ENCODE results near the gene SAMD14. TPM values are rescaled to one million over a fixed set of nuclear protein-coding genes. Genes with fewer than 3 reads are reported as not detected.

SAMD14 gene
- total and polyA plus RNA-seq, 11 donors, result 0.44 to 3.9 (median 1.2) TPM

DNA sequence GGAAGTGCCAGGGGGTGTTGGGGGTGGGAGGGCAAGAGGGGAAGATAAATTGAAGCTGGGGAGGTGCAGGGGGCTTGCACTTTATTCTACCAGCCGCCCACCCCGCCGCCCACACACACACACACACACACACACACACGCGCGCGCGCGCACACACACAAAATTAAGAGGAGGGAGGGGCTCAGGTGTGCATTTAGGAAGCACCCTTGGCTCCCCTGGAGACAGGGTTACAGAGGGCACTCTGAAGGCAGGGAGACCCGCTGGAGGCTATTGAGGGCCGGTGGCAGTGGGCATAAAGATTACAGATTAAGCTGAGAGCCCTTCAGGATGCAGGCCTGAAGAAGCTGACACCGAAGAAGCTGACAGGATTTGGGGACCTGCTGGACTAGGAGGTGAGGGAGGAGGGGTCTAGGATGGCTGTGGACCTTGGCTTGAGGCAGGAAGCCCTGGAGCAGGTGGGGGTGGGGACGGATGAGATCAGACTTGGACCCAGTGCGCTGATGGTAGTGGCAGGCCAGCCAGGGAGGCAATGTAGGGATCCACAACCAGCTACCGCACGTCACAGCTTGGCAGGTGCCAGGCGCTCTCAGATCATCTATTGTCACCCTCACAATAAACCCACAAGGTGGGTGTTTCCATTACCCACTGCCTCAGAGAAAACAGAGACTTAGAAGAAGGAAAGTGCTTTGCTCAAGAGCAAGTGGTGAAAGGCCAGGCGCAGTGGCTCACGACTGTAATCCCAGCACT lies 772 bp upstream of the SAMD14 start:
- 53 to 66% (median 60%) methylated on average over 19 of the region's 19 CpGs for WGBS, 4 donors
- peaks cover 0 to 19% (median 14%) of the 10 kb centered on the region in 9 donors for H3K36me3 ChIP-seq
- peaks cover 0 to 20% (median 0%) of the 10 kb centered on the region in 9 donors for H3K27me3 ChIP-seq
- TF ChIP-seq, protein P1, sequence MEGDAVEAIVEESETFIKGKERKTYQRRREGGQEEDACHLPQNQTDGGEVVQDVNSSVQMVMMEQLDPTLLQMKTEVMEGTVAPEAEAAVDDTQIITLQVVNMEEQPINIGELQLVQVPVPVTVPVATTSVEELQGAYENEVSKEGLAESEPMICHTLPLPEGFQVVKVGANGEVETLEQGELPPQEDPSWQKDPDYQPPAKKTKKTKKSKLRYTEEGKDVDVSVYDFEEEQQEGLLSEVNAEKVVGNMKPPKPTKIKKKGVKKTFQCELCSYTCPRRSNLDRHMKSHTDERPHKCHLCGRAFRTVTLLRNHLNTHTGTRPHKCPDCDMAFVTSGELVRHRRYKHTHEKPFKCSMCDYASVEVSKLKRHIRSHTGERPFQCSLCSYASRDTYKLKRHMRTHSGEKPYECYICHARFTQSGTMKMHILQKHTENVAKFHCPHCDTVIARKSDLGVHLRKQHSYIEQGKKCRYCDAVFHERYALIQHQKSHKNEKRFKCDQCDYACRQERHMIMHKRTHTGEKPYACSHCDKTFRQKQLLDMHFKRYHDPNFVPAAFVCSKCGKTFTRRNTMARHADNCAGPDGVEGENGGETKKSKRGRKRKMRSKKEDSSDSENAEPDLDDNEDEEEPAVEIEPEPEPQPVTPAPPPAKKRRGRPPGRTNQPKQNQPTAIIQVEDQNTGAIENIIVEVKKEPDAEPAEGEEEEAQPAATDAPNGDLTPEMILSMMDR (IDR thresholded peaks at IDR 0.05), result no peak
- TF ChIP-seq POLR2A (IDR thresholded peaks at IDR 0.05), result no peak
- H3K27ac ChIP-seq, result peak overlapping the region in 1 of 12 donors; percentile 2
- DNase-seq (no peak), ATAC-seq (peak in 2 of 4 donors; percentile 7 to 21)
- intact Hi-C loops (cut with DNase I), result loop anchor here in 3 of 10 donors (5.0 kb wide), 1 partner anchor 37 kb away; the partner anchor contains the start of gene SGCA (in 3 of the 3)
- H3K4me3 ChIP-seq, result peak overlapping the region in 7 of 12 donors; percentile 47 to 61 (median 53)
- no peaks in the 10 kb centered on the region for H3K9me3 ChIP-seq
- H3K4me1 ChIP-seq, result peaks cover 0 to 58% (median 29%) of the 10 kb centered on the region in 12 donors

DNA sequence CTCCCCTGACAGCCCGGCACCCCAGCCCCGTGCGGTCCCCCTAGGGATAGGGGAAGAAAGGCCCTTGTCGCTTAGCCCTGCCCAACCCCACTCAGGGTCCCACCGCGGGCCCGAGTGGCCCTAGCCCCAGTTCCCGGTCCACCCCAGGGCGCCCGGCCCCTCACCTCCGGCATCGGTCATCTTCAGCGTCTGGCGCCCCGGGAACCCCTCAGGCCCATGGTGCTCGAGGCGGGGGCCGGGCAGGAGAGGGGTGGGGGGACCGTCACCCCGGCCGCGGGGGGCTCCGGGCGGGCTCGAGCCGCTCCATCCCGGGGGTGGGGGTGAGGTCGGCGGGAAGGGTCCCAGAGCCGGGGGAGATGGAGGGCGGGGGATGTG lies 620 bp downstream of the SAMD14 start:
- no peak for TF ChIP-seq POLR2A (IDR thresholded peaks at IDR 0.05)
- TF ChIP-seq, protein P1 (IDR thresholded peaks at IDR 0.05), result no peak
- ATAC-seq (no peak), DNase-seq (no peak)
- Histone ChIP-seq H3K4me3 (peak overlapping the region; percentile 22 to 61 (median 51)), H3K27me3 (peaks cover 0 to 20% (median 0%) of the 10 kb centered on the region in 9 donors), H3K27ac (peak overlapping the region in 1 of 12 donors; percentile 24), H3K4me1 (peaks cover 0 to 56% (median 28%) of the 10 kb centered on the region in 12 donors), H3K9me3 (no peaks in the 10 kb centered on the region), H3K36me3 (peaks cover 0 to 5% (median 1%) of the 10 kb centered on the region in 9 donors)
- WGBS, 4 donors, result 2 to 3% (median 3%) methylated on average over 17 to 31 of the region's 31 CpGs
- intact Hi-C loops (cut with DNase I), result no loop called here

DNA sequence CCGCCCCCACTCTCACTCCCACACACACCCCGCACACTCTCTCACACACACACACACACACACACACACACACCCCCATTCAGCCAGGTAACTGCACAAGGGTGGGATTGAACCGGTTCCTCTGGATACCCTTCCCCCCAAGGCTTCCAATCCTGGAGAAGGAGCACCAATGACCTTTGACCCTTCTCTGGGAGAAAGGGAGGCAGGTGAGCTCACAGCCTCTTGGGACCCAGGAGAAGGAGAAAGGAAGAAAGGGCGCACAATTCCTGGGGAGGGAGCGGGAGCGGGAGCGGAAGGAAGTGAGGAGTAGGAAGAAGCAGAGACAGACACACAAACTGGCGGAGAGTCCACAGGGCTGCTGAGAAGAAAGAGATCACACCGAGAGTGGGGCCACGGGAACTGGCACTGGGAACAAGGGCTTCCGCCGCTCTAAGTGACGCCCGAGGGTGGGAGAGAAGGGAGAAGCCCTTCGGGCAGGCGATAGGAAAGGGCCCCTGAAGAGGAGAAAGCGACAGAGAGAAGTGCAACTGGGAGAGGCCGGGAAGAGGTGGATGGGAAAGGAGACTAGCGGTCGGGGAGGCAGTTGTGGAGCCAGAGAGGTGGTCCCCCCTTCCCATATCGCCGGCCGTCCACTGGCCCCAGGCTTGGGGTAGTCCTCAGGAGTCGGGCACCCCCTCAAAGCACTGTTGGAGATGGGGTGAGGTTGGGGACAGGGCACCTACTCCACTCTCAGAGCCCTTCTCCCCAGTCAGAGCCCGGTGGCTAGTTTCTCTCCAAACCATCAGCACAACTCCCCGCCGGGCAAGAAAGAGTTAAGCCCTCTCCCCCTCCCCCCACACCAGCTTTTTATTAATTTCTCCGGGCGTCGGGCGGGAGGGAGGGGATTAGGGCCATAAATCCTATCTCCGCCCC lies 1.3 kb downstream of the SAMD14 start:
- H3K27ac ChIP-seq, result no peak overlapping the region
- H3K36me3 ChIP-seq, result no peaks in the 10 kb centered on the region
- no peaks in the 10 kb centered on the region for H3K9me3 ChIP-seq
- intact Hi-C loops (cut with DNase I), result no loop called here
- peaks cover 0 to 55% (median 27%) of the 10 kb centered on the region in 12 donors for H3K4me1 ChIP-seq
- peaks cover 0 to 20% (median 0%) of the 10 kb centered on the region in 9 donors for H3K27me3 ChIP-seq
- 24 to 36% (median 32%) methylated on average over 29 to 32 of the region's 32 CpGs for whole genome bisulfite sequencing, 4 donors
- TF ChIP-seq, protein P1 (IDR thresholded peaks at IDR 0.05), result no peak
- TF ChIP-seq POLR2A (IDR thresholded peaks at IDR 0.05), result no peak
- H3K4me3 ChIP-seq, result peak overlapping the region; percentile 22 to 61 (median 51)
- no peak for DNase-seq
- ATAC-seq, result no peak

All from heart left ventricle (tissue), 16 donors.